HCEC 1CT (cell line): Measurements from ENCODE around the gene SLC8B1.

Source experiments
- DNase-seq: peaks from one replicate; pipeline ENCODE4 v3.0.0-alpha.2; 2017

SLC8B1 gene

GRCh38 chr12:113267621-113268020 is 67.3 kb downstream of the SLC8B1 start:
- no peak for DNase-seq

GRCh38 chr12:113266106-113266895 is 68.6 kb downstream of the SLC8B1 start:
- no peak for DNase-seq

- no peak for DNase-seq
Measured at GRCh38 chr12:113263431-113263963, 71.4 kb downstream of the SLC8B1 start.

GRCh38 chr12:113262710-113263109 is 72.2 kb downstream of the SLC8B1 start:
- DNase-seq: no peak

- peak; percentile 19 for DNase-seq
Measured at GRCh38 chr12:113261847-113262470, 73.0 kb downstream of the SLC8B1 start.

GRCh38 chr12:113260636-113261300 is 74.1 kb downstream of the SLC8B1 start:
- DNase-seq: no peak

- DNase-seq: no peak
Measured at GRCh38 chr12:113260127-113260526, 74.8 kb downstream of the SLC8B1 start.

GRCh38 chr12:113257564-113257963 is 77.3 kb downstream of the SLC8B1 start:
- DNase-seq: no peak

GRCh38 chr12:113254298-113254697 is 80.6 kb downstream of the SLC8B1 start:
- no peak for DNase-seq

GRCh38 chr12:113253532-113254285 is 81.2 kb downstream of the SLC8B1 start:
- no peak for DNase-seq

- DNase-seq: no peak
Measured at GRCh38 chr12:113252494-113252893, 82.4 kb downstream of the SLC8B1 start.

- DNase-seq: no peak
Measured at GRCh38 chr12:113251404-113252070, 83.4 kb downstream of the SLC8B1 start.

- no peak for DNase-seq
Measured at GRCh38 chr12:113250045-113250444, 84.9 kb downstream of the SLC8B1 start.

- DNase-seq: no peak
Measured at GRCh38 chr12:113249546-113249945, 85.4 kb downstream of the SLC8B1 start.

GRCh38 chr12:113248842-113249435 is 86.0 kb downstream of the SLC8B1 start:
- DNase-seq: no peak
